Activated gamma-delta T cell (primary cell): ENCODE data around the gene TMEM187.
"Not testable (repeated sequence)": the region's sequence is repeated elsewhere in the genome, so short reads cannot be mapped to it uniquely, and the experiment has no call there.

Source experiments
- DNase-seq: peaks from one replicate; lab custom pipeline; 2025; lab: John Stamatoyannopoulos, UW

Gene TMEM187

GRCh38 chrX:153971124-153971449, 1.5 kb upstream of the TMEM187 start:
- peak; percentile 84 for DNase-seq

DNA sequence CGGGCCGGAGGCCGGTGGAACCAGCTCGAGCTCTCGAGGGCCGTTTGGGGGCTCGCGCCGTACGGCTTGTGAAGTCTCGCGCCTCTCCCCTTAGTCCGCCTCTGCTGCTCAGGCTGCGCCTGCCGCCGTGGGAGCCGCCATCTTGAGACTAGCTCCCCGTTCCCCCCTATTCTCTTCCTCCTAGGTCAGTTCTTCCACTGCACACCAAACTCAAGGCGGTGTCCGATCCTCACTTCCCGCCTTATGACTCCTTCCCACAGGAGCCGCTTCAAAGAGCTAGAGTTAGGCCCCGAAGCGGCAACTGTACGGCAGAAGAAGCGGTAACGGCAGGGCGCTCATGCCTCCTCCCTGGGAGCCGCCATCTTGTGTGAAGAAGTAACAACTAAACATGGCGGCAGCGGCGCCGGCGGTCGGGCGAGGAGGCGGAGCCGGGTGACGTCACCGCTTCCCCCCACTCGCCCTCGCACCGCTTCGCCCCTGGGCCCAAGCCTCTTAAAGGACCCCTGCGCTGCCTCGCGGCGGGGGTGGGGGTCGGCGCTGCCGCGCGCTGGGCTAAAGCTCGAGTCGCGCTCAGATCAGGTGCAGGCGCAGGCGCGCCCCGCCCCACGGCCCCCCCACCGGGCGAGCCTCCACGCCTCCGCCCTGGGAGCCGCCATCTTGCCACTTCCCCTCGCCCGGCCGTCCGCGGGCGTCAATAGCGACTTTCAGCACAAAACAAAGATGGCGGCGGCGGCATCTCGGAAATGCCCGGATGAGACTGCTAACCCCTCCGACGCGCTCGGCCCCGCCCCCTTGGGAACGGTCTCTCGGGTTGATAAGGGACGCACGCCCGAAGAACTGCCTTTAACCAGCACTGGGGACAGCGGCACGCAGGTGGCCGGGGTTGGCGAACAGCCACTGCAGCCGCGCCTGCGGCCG, 845 bp upstream of the TMEM187 start, which contains the start of gene HCFC1:
TSS of gene HCFC1 (minus strand) at position 369 of the 918 bp plus-strand sequence. CDS start 978 bp downstream, outside the sequence.
- DNase-seq = peak; percentile 89

- DNase-seq = no peak
Observed at GRCh38 chrX:153973127-153974002, 811 bp downstream of the TMEM187 start.

DNA sequence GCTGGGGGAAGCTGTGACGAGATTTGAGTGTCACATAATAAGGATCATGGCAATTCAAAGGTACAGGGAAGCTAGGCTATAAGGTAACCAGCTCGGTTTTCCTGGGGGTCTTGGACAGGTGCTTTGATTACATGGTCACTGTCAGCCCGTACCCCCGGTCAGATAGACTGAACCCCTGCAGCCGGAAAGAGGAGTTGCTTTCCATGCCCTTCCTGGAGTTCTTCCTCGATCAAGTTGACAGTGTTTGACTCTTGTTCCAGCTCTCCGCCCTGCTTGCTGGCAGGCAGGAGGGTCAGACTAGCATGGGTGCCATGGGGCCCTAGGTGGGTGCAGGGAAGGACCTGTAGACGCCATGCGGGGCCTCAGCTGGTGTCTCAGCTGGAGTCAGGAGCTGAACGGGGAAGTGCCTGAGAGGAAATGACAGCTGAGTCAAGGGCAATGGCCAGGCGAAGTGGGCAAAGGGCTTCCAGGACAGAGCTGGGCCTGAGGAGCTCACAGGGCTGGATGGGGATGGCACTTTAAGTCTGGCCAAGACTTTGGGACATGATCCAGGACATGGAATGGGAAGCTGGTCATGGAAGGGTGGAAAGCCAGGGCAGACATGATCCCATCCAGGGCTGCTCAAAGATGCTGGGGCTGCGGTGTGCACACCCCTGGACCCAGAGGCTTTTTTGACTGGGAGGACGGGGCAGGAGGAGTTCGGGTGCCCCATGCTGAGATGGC, 1.6 kb downstream of the TMEM187 start:
- no peak for DNase-seq

GRCh38 chrX:153974726-153975286, 2.3 kb downstream of the TMEM187 start:
- no peak for DNase-seq

DNA sequence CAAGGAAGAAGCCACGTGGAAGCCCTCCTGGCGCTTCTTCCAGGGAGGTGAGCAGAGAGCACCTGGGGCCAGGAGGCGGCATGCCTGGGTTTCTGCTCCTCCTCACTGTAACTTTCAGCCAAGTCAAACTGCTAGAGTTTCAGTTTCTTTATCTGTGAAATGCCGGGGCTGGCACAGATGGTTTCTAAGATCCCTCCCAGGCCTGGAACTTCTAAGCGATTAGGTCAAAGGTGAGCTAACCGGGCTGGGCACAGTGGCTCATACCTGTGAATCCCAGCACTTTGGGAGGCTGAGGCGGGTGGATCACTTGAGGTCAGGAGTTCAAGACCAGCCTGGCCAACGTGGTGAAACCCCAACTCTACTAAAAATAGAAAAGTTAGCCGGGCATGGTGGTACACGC, 7.8 kb downstream of the TMEM187 start:
- not testable (repeated sequence) for DNase-seq

GRCh38 chrX:153981231-153981630, 8.7 kb downstream of the TMEM187 start:
- DNase-seq = no peak

- DNase-seq = no peak
Observed at GRCh38 chrX:153981771-153982533, 9.4 kb downstream of the TMEM187 start.

- DNase-seq = no peak
Observed at GRCh38 chrX:153983321-153983801, 10.8 kb downstream of the TMEM187 start.

DNA sequence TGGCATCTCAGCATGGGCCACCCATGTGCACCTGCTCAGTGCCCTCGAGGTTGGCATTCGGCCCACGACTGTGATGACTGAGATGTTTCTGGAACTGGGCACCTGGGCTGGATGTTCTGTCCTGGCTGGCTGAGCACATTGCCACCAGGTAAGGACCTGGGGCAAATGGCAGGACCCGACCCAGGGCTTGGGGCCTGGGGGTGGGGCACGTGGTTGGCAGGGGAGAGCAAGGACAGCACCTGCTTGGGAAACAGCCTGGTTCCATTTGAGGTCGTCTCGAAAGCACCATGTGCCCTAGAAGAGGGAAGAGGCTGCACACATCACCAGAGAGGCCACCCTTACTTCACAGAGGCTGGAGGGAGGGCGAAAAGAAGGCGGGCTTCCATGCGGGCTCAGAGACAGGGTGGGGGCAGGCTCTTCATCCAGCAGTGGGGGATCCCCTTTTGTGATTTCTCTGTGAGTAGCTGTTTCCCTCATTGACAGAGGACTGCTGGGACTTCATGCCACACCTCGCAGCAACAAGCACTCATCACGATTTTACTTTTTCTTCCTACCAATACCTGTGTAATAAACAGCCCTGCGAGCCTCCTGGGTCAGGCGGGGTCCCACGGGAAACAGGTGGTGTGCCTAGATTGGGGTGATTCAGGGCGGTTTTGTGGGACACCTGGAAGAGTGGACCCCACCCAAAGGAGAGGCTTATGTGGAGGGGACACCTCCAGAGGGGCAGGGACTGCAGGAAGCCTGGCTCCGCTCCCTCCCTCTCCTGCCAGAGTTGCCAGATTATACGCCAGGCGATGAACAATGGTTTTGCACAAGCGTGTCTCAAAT, 12.0 kb downstream of the TMEM187 start:
- no peak for DNase-seq

- DNase-seq = no peak
Observed at GRCh38 chrX:153988493-153988892, 15.9 kb downstream of the TMEM187 start.

- no peak for DNase-seq
Observed at GRCh38 chrX:153989973-153990655, 17.6 kb downstream of the TMEM187 start.

GRCh38 chrX:153991013-153991580, 18.5 kb downstream of the TMEM187 start:
- DNase-seq = no peak

GRCh38 chrX:153992180-153992579, 19.6 kb downstream of the TMEM187 start:
- DNase-seq = no peak

GRCh38 chrX:153993079-153993478, 20.5 kb downstream of the TMEM187 start:
- no peak for DNase-seq

DNA sequence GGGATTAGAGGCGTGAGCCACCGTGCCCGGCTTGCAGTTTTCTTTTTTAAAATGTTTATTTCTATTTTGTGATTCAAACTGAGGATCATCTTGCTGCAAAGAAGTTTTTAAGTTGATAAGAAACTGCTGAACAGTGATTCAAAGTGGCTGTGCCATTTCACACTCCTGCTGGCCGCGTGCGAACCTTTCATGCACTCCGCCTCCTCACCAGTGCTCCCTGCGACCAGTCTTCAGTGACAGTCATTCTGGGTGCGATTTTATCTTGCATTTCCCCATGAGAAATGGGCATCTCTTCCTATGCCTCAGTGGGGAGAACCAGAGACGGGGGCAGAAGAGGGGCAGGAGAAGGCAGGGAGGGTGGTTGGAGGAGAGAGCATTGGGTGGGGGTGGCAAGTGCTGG, 21.4 kb downstream of the TMEM187 start:
- no peak for DNase-seq

- not testable (repeated sequence) for DNase-seq
Observed at GRCh38 chrX:153994398-153994797, 21.8 kb downstream of the TMEM187 start.

GRCh38 chrX:153995504-153995903, 22.9 kb downstream of the TMEM187 start:
- no peak for DNase-seq
